Endothelial cell of hepatic sinusoid (primary cell): ENCODE results near the gene EEF2KMT.

ENCODE experiments used
- in situ Hi-C: cut with HindIII; loops from 2 replicates; pipeline ENCODE4 v1.10.0; 2017; ENCODE audit warnings: low sequenced_read_pairs

The EEF2KMT gene

DNA sequence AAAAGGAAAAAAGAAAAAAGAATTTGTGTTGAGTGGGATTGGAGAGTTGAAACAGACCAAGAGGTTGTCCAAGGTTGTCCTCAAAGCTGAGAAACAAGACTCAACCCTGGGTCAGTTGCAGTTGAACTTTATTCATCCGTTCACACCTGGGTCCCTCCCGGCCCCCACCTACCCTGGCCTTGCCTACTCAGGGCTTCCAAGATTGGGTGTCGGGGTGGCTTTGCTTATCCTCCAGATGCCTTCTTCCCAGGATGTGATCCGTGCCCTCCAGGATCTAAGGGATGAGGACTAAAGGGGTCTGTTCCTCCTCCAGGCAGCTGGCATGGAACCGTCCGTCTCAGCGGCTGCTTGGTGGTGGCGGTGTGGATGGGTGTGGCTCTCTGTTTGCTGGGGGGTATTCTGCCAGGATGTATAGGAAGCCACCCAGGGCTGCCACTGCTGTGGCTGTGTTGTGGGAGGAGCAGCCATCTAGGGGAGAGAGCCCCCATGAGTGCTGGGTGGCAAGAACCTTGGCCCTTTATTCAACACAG lies 53.5 kb downstream of the EEF2KMT start:
- in situ Hi-C loops, result no loop called here

DNA sequence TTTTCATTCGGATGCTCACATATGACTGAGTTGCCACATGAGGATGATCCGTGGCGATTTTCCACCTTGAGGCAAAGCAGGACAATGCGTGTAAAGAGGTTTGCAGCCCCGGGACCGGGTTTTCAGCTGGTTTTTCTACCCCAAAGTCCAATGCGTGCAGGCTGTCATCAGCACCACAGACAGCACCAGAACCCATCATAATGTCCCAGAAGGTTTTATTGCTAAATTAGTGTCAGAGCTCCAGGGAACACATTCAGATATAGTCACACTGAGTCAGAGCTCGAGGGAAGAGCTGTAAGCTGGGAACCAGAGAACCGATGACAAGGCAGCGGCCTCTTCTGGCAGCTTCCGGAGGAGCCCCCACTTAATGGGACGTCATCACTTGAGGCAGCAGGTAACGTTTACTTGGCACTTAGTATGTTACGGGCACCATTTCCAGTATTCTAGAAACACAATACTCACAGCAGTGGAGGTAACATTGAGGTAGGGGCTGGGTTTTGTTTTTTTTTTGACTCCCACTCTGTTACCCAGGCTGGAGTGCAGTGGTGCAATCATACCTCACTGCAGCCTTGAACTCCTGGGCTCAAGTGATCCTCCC lies 54.9 kb downstream of the EEF2KMT start:
- in situ Hi-C loops, result no loop called here

DNA sequence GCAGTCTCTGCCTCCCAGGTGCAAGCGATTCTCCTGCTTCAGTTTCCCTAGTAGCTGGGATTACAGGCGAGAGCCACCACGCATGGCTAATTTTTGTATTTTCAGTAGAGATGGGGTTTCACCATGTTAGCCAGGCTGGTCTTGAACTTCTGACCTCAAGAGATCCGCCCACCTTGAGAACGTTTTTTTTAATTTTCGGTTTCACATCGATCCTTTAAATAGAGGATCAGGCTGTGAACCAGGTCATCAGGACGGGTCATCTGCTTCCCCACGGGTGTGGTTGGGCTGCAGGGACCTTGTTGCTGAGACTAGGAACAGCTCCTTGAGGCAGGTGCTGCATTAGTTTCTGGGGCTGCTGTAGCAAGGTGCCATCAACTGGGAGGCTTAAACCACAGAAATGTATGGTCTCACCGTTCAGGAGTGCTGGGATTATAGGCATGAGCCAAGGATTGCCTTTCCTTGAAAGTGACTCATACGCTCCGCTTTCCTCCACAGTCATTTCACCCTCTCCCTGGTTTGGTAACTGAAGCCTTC lies 55.9 kb downstream of the EEF2KMT start:
- in situ Hi-C loops, result no loop called here

DNA sequence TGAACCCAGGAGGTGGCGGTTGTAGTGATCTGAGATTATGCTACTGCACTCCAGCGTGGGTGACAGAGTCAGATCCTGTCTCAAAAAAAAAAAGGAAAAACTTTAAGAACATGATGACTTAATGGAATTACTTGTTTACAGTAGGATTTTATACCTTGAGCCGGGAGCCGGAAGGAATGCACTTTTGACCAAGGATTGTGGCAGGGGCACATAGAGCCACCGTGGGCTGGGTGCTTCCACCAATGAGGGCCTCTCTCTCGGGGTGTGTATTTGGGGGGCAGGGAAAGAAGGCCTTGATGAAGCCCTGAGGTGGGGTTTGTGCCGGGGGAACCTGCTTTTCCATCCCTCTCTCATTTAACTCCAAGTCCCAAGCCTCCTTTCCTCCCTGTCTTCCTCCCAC lies 57.1 kb downstream of the EEF2KMT start:
- in situ Hi-C loops, result no loop called here

DNA sequence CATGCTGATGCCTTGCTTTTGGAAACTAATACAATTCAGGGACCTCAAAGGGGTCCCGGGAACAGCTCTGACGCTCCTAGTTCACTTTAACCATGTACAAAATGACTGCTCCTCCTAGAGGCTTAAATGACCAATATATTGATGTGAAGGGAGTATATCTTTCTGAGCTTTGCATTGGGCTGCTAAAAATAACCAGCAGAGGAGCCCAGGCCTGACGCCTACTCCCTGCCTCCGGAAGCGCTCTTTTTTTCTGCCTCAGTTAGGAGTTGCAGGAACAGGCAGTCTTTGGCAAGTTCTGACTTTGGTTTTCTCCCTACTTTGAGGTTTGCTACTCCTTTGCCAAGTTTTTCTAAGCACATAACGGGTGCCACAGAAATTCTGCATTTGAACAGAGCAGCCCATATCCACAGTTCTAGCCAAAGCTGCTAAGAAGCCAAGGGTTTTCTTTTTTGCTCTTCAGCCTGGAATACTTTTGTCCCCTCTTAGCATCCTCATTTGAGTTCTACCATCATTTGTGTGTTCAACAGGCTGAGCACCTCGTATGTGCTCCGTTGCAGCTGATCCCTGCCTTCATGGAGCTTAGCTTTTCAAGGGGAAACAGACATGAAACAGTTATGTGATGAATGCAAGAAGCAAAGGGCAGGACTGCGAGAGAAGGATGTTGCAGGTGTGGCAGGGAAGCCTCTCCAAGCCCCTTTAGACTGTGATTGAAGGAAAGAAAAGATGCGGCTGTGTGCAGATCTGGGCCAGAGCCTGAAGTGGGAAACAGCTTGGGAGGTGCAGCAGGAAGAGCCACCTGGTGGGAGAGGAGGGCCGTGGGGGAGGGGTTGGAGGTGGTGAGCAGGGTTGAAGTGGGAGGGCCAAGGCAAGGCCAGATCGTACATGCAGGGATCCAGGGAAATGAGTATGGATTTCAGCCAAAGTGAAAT lies 61.1 kb downstream of the EEF2KMT start:
- in situ Hi-C loops, result no loop called here

DNA sequence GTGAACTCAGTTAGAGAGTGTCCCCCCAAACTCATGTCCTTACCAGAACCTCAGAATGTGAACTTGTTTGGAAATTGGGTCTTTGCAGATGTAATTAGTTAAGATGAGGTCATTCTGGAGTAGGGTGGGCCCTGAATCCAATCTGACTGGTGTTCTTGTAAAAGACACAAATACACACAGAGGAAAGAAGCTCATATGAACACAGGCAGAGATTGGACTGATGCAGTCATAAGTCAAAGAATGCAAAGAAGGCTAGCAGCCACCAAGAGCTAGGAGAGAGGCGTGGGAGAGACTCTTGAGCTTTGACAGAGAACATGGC lies 61.7 kb downstream of the EEF2KMT start:
- in situ Hi-C loops, result no loop called here
